CD4-positive, alpha-beta T cell (primary cell): ENCODE measurements around the gene PAOX. TPM values are rescaled to one million over a fixed set of nuclear protein-coding genes. Genes with fewer than 3 reads are reported as not detected.

Experiments
- ATAC-seq: fragments of 200-7000 bp; cut with Tn5 transposase; one replicate; pipeline ENCODE4 v1.10.0; 2022; ENCODE audit warnings: mild to moderate bottlenecking; ENCODE audit not compliant: poor library complexity
- CTCF ChIA-PET: fragments of 350-600 bp; sonication (Branson Sonifier 250); formaldehyde crosslinking; loops from one replicate; lab custom pipeline; 2021; ENCODE audit warnings: antibody characterized with exemption, inconsistent platforms; lab: Charles Lee
- POLR2A ChIA-PET: fragments of 350-600 bp; sonication (Branson Sonifier 250); formaldehyde crosslinking; loops from one replicate; lab custom pipeline; 2021; ENCODE audit warnings: antibody characterized with exemption, inconsistent platforms; lab: Charles Lee
- DNase-seq, 14 experiments: peaks; one replicate each; pipeline ENCODE4 v3.0.0-alpha.2; 2013 to 2020; ENCODE audit warnings: mixed read lengths in 2 of 14
- H3K27ac ChIP-seq, 2 donors: one replicate each; pipeline versions ENCODE4 v1.5.1 to v1.7.0; 2013; ENCODE audit warnings: low read length in 2 of 2, low read depth in 1 of 2, mild to moderate bottlenecking in 1 of 2
- H3K27me3 ChIP-seq, 2 experiments: 1 replicate in 1 of 2; 2 replicates in 1 of 2; pipeline versions ENCODE4 v1.6.1 to v1.7.0; 2013; ENCODE audit warnings: low read length in 2 of 2, control low read depth in 1 of 2, mild to moderate bottlenecking in 1 of 2, moderate library complexity in 1 of 2; ENCODE audit not compliant: insufficient read depth in 2 of 2, control insufficient read depth in 1 of 2
- H3K36me3 ChIP-seq: one replicate; pipeline ENCODE4 v1.6.1; 2013; ENCODE audit warnings: low read length, control low read depth; ENCODE audit not compliant: insufficient read depth
- H3K4me1 ChIP-seq: one replicate; pipeline ENCODE4 v1.6.1; 2013; ENCODE audit warnings: low read length, control low read depth; ENCODE audit not compliant: insufficient read depth
- H3K4me3 ChIP-seq: one replicate; pipeline ENCODE4 v1.5.1; 2013; ENCODE audit warnings: mild to moderate bottlenecking, low read length, moderate library complexity
- H3K9me3 ChIP-seq, 2 experiments: 1 replicate in 1 of 2; 2 replicates in 1 of 2; pipeline versions ENCODE4 v1.6.1 to v1.7.0; 2013; ENCODE audit warnings: low read length in 2 of 2, mild to moderate bottlenecking in 2 of 2, control low read depth in 1 of 2, moderate library complexity in 1 of 2; ENCODE audit not compliant: control insufficient read depth in 1 of 2, insufficient read depth in 1 of 2
- H3K27ac Mint-ChIP-seq: one replicate; pipeline ENCODE4 v1.8.0; 2020; ENCODE audit warnings: mixed read lengths
- H3K27me3 Mint-ChIP-seq: one replicate; pipeline ENCODE4 v1.8.0; 2021; ENCODE audit warnings: mixed read lengths
- H3K36me3 Mint-ChIP-seq: one replicate; pipeline ENCODE4 v1.8.0; 2021; ENCODE audit warnings: low read depth, mixed read lengths
- H3K4me1 Mint-ChIP-seq: one replicate; pipeline ENCODE4 v1.8.0; 2021; ENCODE audit warnings: low read depth, mixed read lengths
- H3K4me3 Mint-ChIP-seq: one replicate; pipeline ENCODE4 v1.8.0; 2020; ENCODE audit warnings: mild to moderate bottlenecking, mixed read lengths
- H3K9me3 Mint-ChIP-seq: one replicate; pipeline ENCODE4 v1.8.0; 2020; ENCODE audit warnings: mixed read lengths
- CTCF ChIP-seq: fragments of 200-600 bp; IDR thresholded peaks from one replicate; pipeline ENCODE4 v1.8.0; 2022; ENCODE audit warnings: antibody characterized with exemption, mild to moderate bottlenecking
- intact Hi-C, 2 experiments: fragments of 100-400 bp; cut with DNase I in 1 of 2; cut with micrococcal nuclease in 1 of 2; formaldehyde crosslinking; loops; one replicate each; pipeline versions ENCODE4 v1.15.1 to v1.9.0; 2023 to 2025; cut with DNase I, micrococcal nuclease
- total RNA-seq, 174 experiments: library from RNA in 2 of 174; stranded (reverse) in 2 of 174; gene quantifications; one replicate each; pipeline ENCODE4 v1.2.3 and lab custom pipeline; 2021 to 2026

PAOX gene
- total RNA-seq, 2 experiments from 2014 or later = 1.9 to 2.6 TPM

- H3K4me3 Mint-ChIP-seq = peak overlapping the region; percentile 48
- POLR2A ChIA-PET = interaction anchor here (0.6 to 2.6 kb wide), 2 partner anchors 13 to 84 kb away, joined by 6 to 19 read pairs; partner anchors contain the start of gene PAOX
- H3K9me3 Mint-ChIP-seq = no peaks in the 10 kb centered on the region
- H3K9me3 ChIP-seq = no peaks in the 10 kb centered on the region
- peaks cover 14% of the 10 kb centered on the region for H3K36me3 Mint-ChIP-seq
- no peak for TF ChIP-seq CTCF
- H3K27me3 ChIP-seq = no peaks in the 10 kb centered on the region
- H3K4me3 ChIP-seq = no peak overlapping the region
- ATAC-seq = no peak
- peak overlapping the region; percentile 23 to 72 for H3K27ac ChIP-seq
- H3K36me3 ChIP-seq = peaks cover 8% of the 10 kb centered on the region
- no peaks in the 10 kb centered on the region for H3K27me3 Mint-ChIP-seq
- DNase-seq = no peak
- peaks cover 66% of the 10 kb centered on the region for H3K4me1 ChIP-seq
- CTCF ChIA-PET = no interaction called here
- H3K27ac Mint-ChIP-seq = peak overlapping the region; percentile 93
- intact Hi-C loops = loop anchor here (5.0 kb wide), 3 partner anchors 54 to 129 kb away; partner anchors contain the start of gene CALY (in 1 of the 2)
- peaks cover 57% of the 10 kb centered on the region for H3K4me1 Mint-ChIP-seq
Measured at GRCh38 chr10:133391249-133391635, 12.2 kb downstream of the PAOX start.

GRCh38 chr10:133391761-133392518 lies 12.9 kb downstream of the PAOX start:
- Histone ChIP-seq H3K36me3 (peaks cover 15% of the 10 kb centered on the region), H3K9me3 (no peaks in the 10 kb centered on the region), H3K4me3 (no peak overlapping the region), H3K4me1 (peaks cover 66% of the 10 kb centered on the region), H3K27me3 (no peaks in the 10 kb centered on the region), H3K27ac (peak overlapping the region; percentile 23 to 72)
- no peaks in the 10 kb centered on the region for H3K27me3 Mint-ChIP-seq
- peak overlapping the region; percentile 48 for H3K4me3 Mint-ChIP-seq
- peaks cover 57% of the 10 kb centered on the region for H3K4me1 Mint-ChIP-seq
- H3K27ac Mint-ChIP-seq = no peak overlapping the region
- ChIA-PET POLR2A (interaction anchor here (0.9 kb wide), 1 partner anchor 15 kb away, joined by 3 read pairs; no protein-coding TSS in a partner anchor), CTCF (no interaction called here)
- ATAC-seq (no peak), DNase-seq (peak in 2 of 14 experiments; percentile 31 to 43)
- no peak for TF ChIP-seq CTCF
- H3K9me3 Mint-ChIP-seq = no peaks in the 10 kb centered on the region
- intact Hi-C loops = loop anchor here (1.0 to 5.0 kb wide), 4 partner anchors 11 to 130 kb away; partner anchors contain the start of gene CALY (in 1 of the 2)
- peaks cover 20% of the 10 kb centered on the region for H3K36me3 Mint-ChIP-seq

- Histone ChIP-seq H3K27me3 (no peaks in the 10 kb centered on the region), H3K4me3 (peak overlapping the region; percentile 74), H3K36me3 (peaks cover 26% of the 10 kb centered on the region), H3K27ac (peak overlapping the region in 1 of 2 donors; percentile 65), H3K4me1 (peaks cover 63% of the 10 kb centered on the region), H3K9me3 (no peaks in the 10 kb centered on the region)
- ChIA-PET CTCF (interaction anchor here (0.7 to 1.3 kb wide), 2 partner anchors 40 to 64 kb away, joined by 3 to 4 read pairs; no protein-coding TSS in a partner anchor), POLR2A (interaction anchor here (0.7 kb wide), 1 partner anchor 64 kb away, joined by 5 read pairs; no protein-coding TSS in a partner anchor)
- H3K4me1 Mint-ChIP-seq = peaks cover 51% of the 10 kb centered on the region
- no peaks in the 10 kb centered on the region for H3K9me3 Mint-ChIP-seq
- no peak for ATAC-seq
- H3K27me3 Mint-ChIP-seq = no peaks in the 10 kb centered on the region
- H3K36me3 Mint-ChIP-seq = peaks cover 36% of the 10 kb centered on the region
- TF ChIP-seq CTCF = no peak
- H3K27ac Mint-ChIP-seq = peak overlapping the region; percentile 90
- peak overlapping the region; percentile 95 for H3K4me3 Mint-ChIP-seq
- DNase-seq = peak in 1 of 14 experiments; percentile 97
- intact Hi-C loops = loop anchor here (2.0 to 5.0 kb wide), 5 partner anchors 21 to 131 kb away; partner anchors contain the start of genes CALY (in 1 of the 2) and ECHS1 (in 1 of the 2)
Measured at GRCh38 chr10:133393401-133394063, 14.5 kb downstream of the PAOX start.
